Measurements from ENCODE around the gene PCNX3. TPM values are rescaled to one million over a fixed set of nuclear protein-coding genes. Genes with fewer than 3 reads are reported as not detected.
A peak's percentile ranks its signal among the peaks of the same experiment; 100 is the strongest.

PCNX3 gene
- total RNA-seq, 1 donor from 2014 or later = 61.8 TPM

DNA sequence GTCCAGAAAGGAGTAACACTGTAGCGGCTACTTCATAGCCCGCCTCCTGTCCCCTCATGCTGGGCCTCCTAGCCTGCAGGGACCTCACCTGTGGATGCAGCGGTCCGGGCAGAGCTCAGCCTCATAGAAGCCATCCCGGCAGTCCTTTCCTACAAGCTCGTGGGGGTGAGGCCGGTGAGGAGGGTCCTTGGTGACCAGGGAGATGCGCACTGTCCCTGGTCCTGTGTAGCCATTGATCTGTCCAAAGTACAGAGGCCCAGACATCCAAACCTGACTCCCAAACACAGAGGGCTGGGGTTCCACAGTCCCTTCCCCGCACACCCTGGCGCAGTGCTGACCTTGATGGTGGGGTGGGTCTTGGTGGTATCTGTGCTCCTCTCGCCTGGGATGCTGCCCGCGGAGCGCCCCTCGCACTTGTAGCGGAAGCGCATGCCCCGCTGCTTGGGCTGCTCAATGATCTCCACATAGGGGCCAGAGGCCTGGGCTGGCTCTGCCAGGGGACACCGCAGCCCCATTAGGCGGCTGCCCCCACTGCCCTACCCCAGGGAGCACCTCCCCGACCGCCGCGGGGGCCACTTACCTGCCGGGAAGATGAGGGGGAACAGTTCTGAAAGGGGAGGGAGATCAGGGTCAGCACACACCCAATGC is 46.1 kb downstream of the PCNX3 start:
- Mint-ChIP-seq H3K9me3 (no peaks in the 10 kb centered on the region), H3K27me3 (ENCODE audit: low read depth) (no peaks in the 10 kb centered on the region), H3K4me1 (peaks cover 7% of the 10 kb centered on the region), H3K36me3 (peaks cover 30% of the 10 kb centered on the region), H3K4me3 (peak overlapping the region; percentile 80), H3K27ac (peak overlapping the region; percentile 90)
- TF ChIP-seq, protein P1, sequence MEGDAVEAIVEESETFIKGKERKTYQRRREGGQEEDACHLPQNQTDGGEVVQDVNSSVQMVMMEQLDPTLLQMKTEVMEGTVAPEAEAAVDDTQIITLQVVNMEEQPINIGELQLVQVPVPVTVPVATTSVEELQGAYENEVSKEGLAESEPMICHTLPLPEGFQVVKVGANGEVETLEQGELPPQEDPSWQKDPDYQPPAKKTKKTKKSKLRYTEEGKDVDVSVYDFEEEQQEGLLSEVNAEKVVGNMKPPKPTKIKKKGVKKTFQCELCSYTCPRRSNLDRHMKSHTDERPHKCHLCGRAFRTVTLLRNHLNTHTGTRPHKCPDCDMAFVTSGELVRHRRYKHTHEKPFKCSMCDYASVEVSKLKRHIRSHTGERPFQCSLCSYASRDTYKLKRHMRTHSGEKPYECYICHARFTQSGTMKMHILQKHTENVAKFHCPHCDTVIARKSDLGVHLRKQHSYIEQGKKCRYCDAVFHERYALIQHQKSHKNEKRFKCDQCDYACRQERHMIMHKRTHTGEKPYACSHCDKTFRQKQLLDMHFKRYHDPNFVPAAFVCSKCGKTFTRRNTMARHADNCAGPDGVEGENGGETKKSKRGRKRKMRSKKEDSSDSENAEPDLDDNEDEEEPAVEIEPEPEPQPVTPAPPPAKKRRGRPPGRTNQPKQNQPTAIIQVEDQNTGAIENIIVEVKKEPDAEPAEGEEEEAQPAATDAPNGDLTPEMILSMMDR (IDR thresholded peaks at IDR 0.05; ENCODE audit: unreplicated experiment) = no peak
- DNase-seq (ENCODE audit: low spot score in 2 of 2, unreplicated experiment in 2 of 2) = no peak

- TF ChIP-seq, protein P1 (IDR thresholded peaks at IDR 0.05; ENCODE audit: unreplicated experiment) = no peak
- H3K4me1 Mint-ChIP-seq = peaks cover 7% of the 10 kb centered on the region
Measured at GRCh38 chr11:65662247-65662798, 46.7 kb downstream of the PCNX3 start.

GRCh38 chr11:65662799-65663638 is 47.4 kb downstream of the PCNX3 start, which contains the start of gene RELA:
Gene RELA, minus strand, starts transcription at chr11:65662916. Its CDS starts 84 bp downstream, at chr11:65662832.
- peak within 1 kb of the TSS; percentile 97 for H3K27ac Mint-ChIP-seq
- DNase-seq (ENCODE audit: low spot score in 2 of 2, unreplicated experiment in 2 of 2) = peak; percentile 82 to 90
- TF ChIP-seq, protein P1 (IDR thresholded peaks at IDR 0.05; ENCODE audit: unreplicated experiment) = no peak
- H3K27me3 Mint-ChIP-seq (ENCODE audit: low read depth) = no peaks in the 10 kb centered on the region
- H3K4me3 Mint-ChIP-seq = peak within 1 kb of the TSS; percentile 83
- peaks cover 7% of the 10 kb centered on the region for H3K4me1 Mint-ChIP-seq
- H3K36me3 Mint-ChIP-seq = peaks cover 19% of the 10 kb centered on the region
- no peaks in the 10 kb centered on the region for H3K9me3 Mint-ChIP-seq

More at GRCh38 chr11:65662247-65662798, 46.7 kb downstream of the PCNX3 start:
- Mint-ChIP-seq H3K36me3 (peaks cover 25% of the 10 kb centered on the region), H3K4me3 (peak overlapping the region; percentile 80), H3K27ac (peak overlapping the region; percentile 90), H3K27me3 (ENCODE audit: low read depth) (no peaks in the 10 kb centered on the region), H3K9me3 (no peaks in the 10 kb centered on the region)
- no peak for DNase-seq (ENCODE audit: low spot score in 2 of 2, unreplicated experiment in 2 of 2)

- peaks cover 7% of the 10 kb centered on the region for H3K4me1 Mint-ChIP-seq
Measured at GRCh38 chr11:65663639-65664200, 48.1 kb downstream of the PCNX3 start.

More at GRCh38 chr11:65663639-65664200, 48.1 kb downstream of the PCNX3 start:
- Mint-ChIP-seq H3K36me3 (peaks cover 16% of the 10 kb centered on the region), H3K27ac (peak overlapping the region; percentile 97), H3K4me3 (peak overlapping the region; percentile 83), H3K27me3 (ENCODE audit: low read depth) (no peaks in the 10 kb centered on the region), H3K9me3 (no peaks in the 10 kb centered on the region)
- TF ChIP-seq, protein P1 (IDR thresholded peaks at IDR 0.05; ENCODE audit: unreplicated experiment) = no peak
- no peak for DNase-seq (ENCODE audit: low spot score in 2 of 2, unreplicated experiment in 2 of 2)

Measured in mesothelial cell of epicardium (in vitro differentiated cells).